ENCODE results near the gene HDDC2. TPM values are rescaled to one million over a fixed set of nuclear protein-coding genes. Genes with fewer than 3 reads are reported as not detected.

The HDDC2 gene
- total RNA-seq, 3 donors from 2014 or later (not counting 1 experiment from before 2014, with no cell fraction given), result 53.5 to 87.5 (median 57.3) TPM

DNA sequence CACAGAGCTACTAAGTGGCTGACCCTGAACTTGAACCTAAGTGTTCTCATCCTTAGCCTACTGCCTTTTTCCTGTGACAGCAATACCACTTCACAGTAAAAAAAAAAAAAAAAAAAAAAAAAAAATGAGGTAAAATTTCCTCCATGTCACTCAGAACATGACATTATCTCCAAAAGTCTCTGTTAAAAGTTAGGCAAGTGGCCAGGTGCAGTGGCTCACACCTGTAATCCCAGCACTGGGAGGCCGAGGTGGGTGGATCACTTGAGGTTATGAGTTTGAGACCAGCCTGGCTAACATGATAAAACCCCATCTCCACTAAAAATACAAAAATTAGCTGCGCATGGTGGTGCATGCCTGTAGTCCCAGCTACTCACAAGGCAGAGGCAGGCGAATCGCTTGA, 11.2 kb upstream of the HDDC2 start:
- H3K27ac Mint-ChIP-seq, result no peak overlapping the region
- no peak overlapping the region for H3K4me3 Mint-ChIP-seq
- H3K9me3 ChIP-seq (ENCODE audit: control insufficient read depth, insufficient read depth, low read length), result no peaks in the 10 kb centered on the region
- no peaks in the 10 kb centered on the region for H3K27me3 ChIP-seq (ENCODE audit: control insufficient read depth, insufficient read depth, low read length)
- TF ChIP-seq, protein P1, sequence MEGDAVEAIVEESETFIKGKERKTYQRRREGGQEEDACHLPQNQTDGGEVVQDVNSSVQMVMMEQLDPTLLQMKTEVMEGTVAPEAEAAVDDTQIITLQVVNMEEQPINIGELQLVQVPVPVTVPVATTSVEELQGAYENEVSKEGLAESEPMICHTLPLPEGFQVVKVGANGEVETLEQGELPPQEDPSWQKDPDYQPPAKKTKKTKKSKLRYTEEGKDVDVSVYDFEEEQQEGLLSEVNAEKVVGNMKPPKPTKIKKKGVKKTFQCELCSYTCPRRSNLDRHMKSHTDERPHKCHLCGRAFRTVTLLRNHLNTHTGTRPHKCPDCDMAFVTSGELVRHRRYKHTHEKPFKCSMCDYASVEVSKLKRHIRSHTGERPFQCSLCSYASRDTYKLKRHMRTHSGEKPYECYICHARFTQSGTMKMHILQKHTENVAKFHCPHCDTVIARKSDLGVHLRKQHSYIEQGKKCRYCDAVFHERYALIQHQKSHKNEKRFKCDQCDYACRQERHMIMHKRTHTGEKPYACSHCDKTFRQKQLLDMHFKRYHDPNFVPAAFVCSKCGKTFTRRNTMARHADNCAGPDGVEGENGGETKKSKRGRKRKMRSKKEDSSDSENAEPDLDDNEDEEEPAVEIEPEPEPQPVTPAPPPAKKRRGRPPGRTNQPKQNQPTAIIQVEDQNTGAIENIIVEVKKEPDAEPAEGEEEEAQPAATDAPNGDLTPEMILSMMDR (IDR thresholded peaks at IDR 0.05), result no peak
- no peaks in the 10 kb centered on the region for H3K9me3 Mint-ChIP-seq
- WGBS (ENCODE audit: insufficient coverage), result 80% methylated on average over 4 of the region's 4 CpGs
- intact Hi-C loops (cut with micrococcal nuclease), result loop anchor here (5.0 kb wide), 1 partner anchor 644 kb away; the partner anchor contains the start of gene HINT3
- H3K4me1 ChIP-seq (ENCODE audit: control insufficient read depth, insufficient read depth, low read length), result no peaks in the 10 kb centered on the region
- no peaks in the 10 kb centered on the region for H3K36me3 Mint-ChIP-seq
- H3K27me3 Mint-ChIP-seq (ENCODE audit: low read depth in 2 of 2), result peaks cover 10 to 19% of the 10 kb centered on the region in 2 donors
- no peak for DNase-seq
- peaks cover under 1 to 4% of the 10 kb centered on the region in 2 donors for H3K4me1 Mint-ChIP-seq
- H3K27ac ChIP-seq (ENCODE audit: low read length), result no peak overlapping the region
- H3K4me3 ChIP-seq (ENCODE audit: low read length), result no peak overlapping the region
- H3K36me3 ChIP-seq (ENCODE audit: control insufficient read depth, insufficient read depth, low read length), result no peaks in the 10 kb centered on the region
- no peak for ATAC-seq

DNA sequence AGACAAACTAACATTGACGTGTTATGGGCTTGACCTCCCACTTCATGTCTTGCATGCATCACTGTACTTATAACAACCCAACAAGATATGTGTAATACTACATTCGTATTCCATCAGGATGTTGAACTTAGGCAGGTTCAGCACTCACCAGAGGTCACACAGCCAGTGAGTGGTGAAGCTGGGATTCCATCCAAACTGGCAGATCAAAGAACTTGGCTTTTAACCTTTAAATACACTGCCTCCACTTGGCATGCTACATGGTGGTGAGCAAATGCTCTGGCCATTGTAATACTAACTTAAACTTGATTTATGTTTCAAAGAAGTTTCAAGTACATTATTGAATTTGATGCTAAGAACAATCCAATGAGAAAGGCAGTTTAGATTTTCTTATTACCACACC, 10.7 kb upstream of the HDDC2 start:
- intact Hi-C loops (cut with micrococcal nuclease), result loop anchor here (5.0 kb wide), 1 partner anchor 645 kb away; the partner anchor contains the start of gene HINT3
- TF ChIP-seq, protein P1 (IDR thresholded peaks at IDR 0.05), result no peak
- Mint-ChIP-seq H3K4me1 (peaks cover 4% of the 10 kb centered on the region in 2 donors), H3K27me3 (ENCODE audit: low read depth in 2 of 2) (peaks cover 10 to 16% of the 10 kb centered on the region in 2 donors), H3K9me3 (no peaks in the 10 kb centered on the region), H3K27ac (no peak overlapping the region), H3K4me3 (no peak overlapping the region), H3K36me3 (no peaks in the 10 kb centered on the region)
- ATAC-seq (no peak), DNase-seq (no peak)
- 93% methylated on average over 2 of the region's 2 CpGs for WGBS (ENCODE audit: insufficient coverage)
- no peak overlapping the region for H3K27ac ChIP-seq (ENCODE audit: low read length)
- no peaks in the 10 kb centered on the region for H3K36me3 ChIP-seq (ENCODE audit: control insufficient read depth, insufficient read depth, low read length)
- no peaks in the 10 kb centered on the region for H3K4me1 ChIP-seq (ENCODE audit: control insufficient read depth, insufficient read depth, low read length)
- no peaks in the 10 kb centered on the region for H3K9me3 ChIP-seq (ENCODE audit: control insufficient read depth, insufficient read depth, low read length)
- no peak overlapping the region for H3K4me3 ChIP-seq (ENCODE audit: low read length)
- H3K27me3 ChIP-seq (ENCODE audit: control insufficient read depth, insufficient read depth, low read length), result no peaks in the 10 kb centered on the region

DNA sequence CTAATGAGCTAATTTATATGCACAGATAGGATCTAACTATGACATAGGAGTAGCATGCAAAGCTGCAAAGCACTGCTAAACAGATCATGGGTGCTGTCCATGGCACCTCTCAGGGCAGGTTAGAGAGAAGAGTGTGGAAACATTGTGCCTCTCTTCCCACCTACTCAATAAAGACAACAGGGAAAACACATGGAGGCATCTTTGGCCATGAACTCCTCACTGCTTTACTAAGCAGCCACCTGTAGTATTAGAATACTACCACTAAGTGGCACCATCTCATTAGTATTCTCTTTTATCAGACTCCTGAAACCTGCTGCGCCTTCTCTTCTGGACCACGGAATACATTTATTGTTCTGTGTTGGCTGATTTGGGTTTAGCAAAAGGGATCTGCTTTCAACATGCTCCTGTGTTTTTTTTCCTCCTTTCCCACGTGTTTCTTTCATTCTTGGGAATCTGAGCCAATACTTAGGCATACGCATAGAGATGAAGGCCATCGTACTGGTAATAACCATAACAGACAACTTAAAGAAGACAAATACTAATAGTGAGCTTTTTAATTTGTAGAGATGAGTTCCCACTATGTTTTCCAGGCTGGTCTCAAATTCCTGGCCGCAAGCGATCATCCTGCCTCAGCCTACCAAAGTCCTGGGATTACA, 9.4 kb upstream of the HDDC2 start:
- intact Hi-C loops (cut with micrococcal nuclease), result loop anchor here (1.0 to 5.0 kb wide), 4 partner anchors 442 to 664 kb away; partner anchors contain the start of gene HINT3
- H3K9me3 ChIP-seq (ENCODE audit: control insufficient read depth, insufficient read depth, low read length), result no peaks in the 10 kb centered on the region
- Mint-ChIP-seq H3K4me1 (peaks cover 4% of the 10 kb centered on the region in 2 donors), H3K27me3 (ENCODE audit: low read depth in 2 of 2) (peaks cover 9 to 11% of the 10 kb centered on the region in 2 donors), H3K27ac (no peak overlapping the region), H3K9me3 (no peaks in the 10 kb centered on the region), H3K4me3 (no peak overlapping the region), H3K36me3 (no peaks in the 10 kb centered on the region)
- no peaks in the 10 kb centered on the region for H3K27me3 ChIP-seq (ENCODE audit: control insufficient read depth, insufficient read depth, low read length)
- no peaks in the 10 kb centered on the region for H3K4me1 ChIP-seq (ENCODE audit: control insufficient read depth, insufficient read depth, low read length)
- ATAC-seq, result peak; percentile 78 to 97 (median 94)
- peak in 1 of 2 donors; percentile 76 for DNase-seq
- 65% methylated on average over 6 of the region's 7 CpGs for WGBS (ENCODE audit: insufficient coverage)
- no peak overlapping the region for H3K27ac ChIP-seq (ENCODE audit: low read length)
- no peaks in the 10 kb centered on the region for H3K36me3 ChIP-seq (ENCODE audit: control insufficient read depth, insufficient read depth, low read length)
- TF ChIP-seq, protein P1 (IDR thresholded peaks at IDR 0.05), result peak; percentile 82
- H3K4me3 ChIP-seq (ENCODE audit: low read length), result no peak overlapping the region
